ENCODE results near the gene CASP6. TPM values are rescaled to one million over a fixed set of nuclear protein-coding genes. Genes with fewer than 3 reads are reported as not detected.

Gene CASP6
- polyA plus RNA-seq, 2 donors = 7.2 to 11.2 TPM

DNA sequence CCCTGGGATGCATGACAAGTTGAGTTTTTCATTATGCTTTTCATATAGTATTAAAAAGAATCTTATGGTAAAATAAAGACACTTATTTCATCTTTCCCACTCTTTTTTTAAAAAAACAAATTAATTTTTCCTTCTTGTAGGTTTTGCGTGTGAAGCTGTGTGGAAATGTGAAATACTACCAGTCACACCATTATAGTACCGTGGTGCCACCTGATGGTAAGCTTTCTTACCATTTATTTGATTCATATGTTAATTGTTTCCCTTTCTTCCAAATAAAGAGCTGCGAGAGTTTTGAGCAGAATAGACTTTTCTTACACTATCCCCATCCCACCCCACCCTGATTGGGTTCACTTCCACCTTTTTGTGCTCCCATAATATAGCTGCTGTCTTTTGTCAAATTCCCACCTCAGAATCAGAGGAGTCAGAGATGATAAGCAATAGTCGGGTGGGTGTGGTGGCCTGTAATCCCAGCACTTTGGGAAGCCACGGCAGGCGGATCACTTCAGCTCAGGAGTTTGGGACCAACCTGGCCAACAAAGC, 44.3 kb downstream of the CASP6 start:
- H3K27ac ChIP-seq (ENCODE audit: low read depth in 2 of 2, low read length in 1 of 2) = no peak overlapping the region
- 81 to 88% methylated on average over 6 of the region's 6 CpGs for WGBS, 2 donors
- H3K4me3 ChIP-seq (ENCODE audit: low read depth in 1 of 2, low read length in 2 of 2) = no peak overlapping the region
- peaks cover 0 to 4% of the 10 kb centered on the region in 2 donors for H3K36me3 ChIP-seq (ENCODE audit: control insufficient read depth in 2 of 2, insufficient read depth in 2 of 2, low read length in 1 of 2)
- no peaks in the 10 kb centered on the region for H3K9me3 ChIP-seq (ENCODE audit: control insufficient read depth in 2 of 2, insufficient read depth in 1 of 2, low read depth in 1 of 2, low read length in 1 of 2)
- H3K4me1 ChIP-seq (ENCODE audit: control insufficient read depth in 2 of 2, insufficient read depth in 2 of 2, low read length in 1 of 2) = no peaks in the 10 kb centered on the region
- no peaks in the 10 kb centered on the region for H3K27me3 ChIP-seq (ENCODE audit: control insufficient read depth in 1 of 2, insufficient read depth in 2 of 2, low read length in 2 of 2)

DNA sequence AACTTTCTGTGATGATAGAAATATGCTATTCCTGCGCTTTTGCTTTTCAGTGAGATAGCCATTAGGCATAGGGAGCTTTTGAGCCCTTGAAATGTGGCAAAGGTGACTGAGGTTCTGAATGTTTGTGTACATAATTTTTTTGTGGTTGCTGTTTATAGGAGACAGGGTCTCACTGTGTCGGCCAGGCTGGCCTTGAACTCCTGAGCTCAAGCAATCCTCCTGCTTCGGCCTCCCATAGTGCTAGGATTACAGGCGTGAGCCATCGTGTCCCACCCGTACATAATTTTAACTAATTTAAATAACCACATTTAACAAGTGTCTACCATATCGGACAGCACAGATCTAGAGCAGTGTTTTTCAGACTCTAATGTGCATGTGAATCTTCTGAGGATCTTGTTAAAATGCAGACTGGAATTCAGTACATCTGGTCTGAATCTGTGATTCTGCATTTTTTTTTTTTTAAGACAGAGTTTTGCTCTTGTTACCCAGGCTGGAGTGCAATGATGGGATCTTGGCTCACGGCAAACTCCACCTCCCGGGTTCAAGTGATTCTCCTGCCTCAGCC, 45.3 kb downstream of the CASP6 start:
- Histone ChIP-seq H3K4me3 (ENCODE audit: low read depth in 1 of 2, low read length in 2 of 2) (no peak overlapping the region), H3K27ac (ENCODE audit: low read depth in 2 of 2, low read length in 1 of 2) (no peak overlapping the region), H3K27me3 (ENCODE audit: control insufficient read depth in 1 of 2, insufficient read depth in 2 of 2, low read length in 2 of 2) (no peaks in the 10 kb centered on the region), H3K4me1 (ENCODE audit: control insufficient read depth in 2 of 2, insufficient read depth in 2 of 2, low read length in 1 of 2) (no peaks in the 10 kb centered on the region), H3K36me3 (ENCODE audit: control insufficient read depth in 2 of 2, insufficient read depth in 2 of 2, low read length in 1 of 2) (no peaks in the 10 kb centered on the region), H3K9me3 (ENCODE audit: control insufficient read depth in 2 of 2, insufficient read depth in 1 of 2, low read depth in 1 of 2, low read length in 1 of 2) (no peaks in the 10 kb centered on the region)
- 96% methylated on average over 9 of the region's 9 CpGs for WGBS, 2 donors

DNA sequence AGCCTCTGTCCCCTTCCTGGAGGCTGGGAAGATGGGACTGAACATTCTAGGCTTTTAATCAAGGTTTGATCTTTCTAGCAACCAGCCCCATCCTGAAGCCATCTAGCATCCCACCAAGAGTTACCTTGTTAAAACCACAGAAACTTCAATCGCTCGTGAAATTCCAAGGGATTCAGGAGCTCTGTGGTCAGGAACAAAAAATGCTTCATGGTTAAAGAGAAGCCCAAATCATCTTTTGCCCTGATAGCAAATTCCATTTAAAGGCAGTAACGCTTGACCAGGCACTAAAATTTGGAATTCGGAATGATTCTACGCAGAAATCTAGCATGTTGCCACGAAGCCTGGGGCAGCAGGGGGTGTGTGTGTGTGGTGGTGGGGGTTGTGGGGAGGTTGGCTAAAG, 47.8 kb downstream of the CASP6 start:
- no peaks in the 10 kb centered on the region for H3K9me3 ChIP-seq (ENCODE audit: control insufficient read depth in 2 of 2, insufficient read depth in 1 of 2, low read depth in 1 of 2, low read length in 1 of 2)
- H3K36me3 ChIP-seq (ENCODE audit: control insufficient read depth in 2 of 2, insufficient read depth in 2 of 2, low read length in 1 of 2) = no peaks in the 10 kb centered on the region
- WGBS, 2 donors = 74 to 76% methylated on average over 6 of the region's 6 CpGs
- no peaks in the 10 kb centered on the region for H3K27me3 ChIP-seq (ENCODE audit: control insufficient read depth in 1 of 2, insufficient read depth in 2 of 2, low read length in 2 of 2)
- no peaks in the 10 kb centered on the region for H3K4me1 ChIP-seq (ENCODE audit: control insufficient read depth in 2 of 2, insufficient read depth in 2 of 2, low read length in 1 of 2)
- no peak overlapping the region for H3K4me3 ChIP-seq (ENCODE audit: low read depth in 1 of 2, low read length in 2 of 2)
- H3K27ac ChIP-seq (ENCODE audit: low read depth in 2 of 2, low read length in 1 of 2) = no peak overlapping the region

DNA sequence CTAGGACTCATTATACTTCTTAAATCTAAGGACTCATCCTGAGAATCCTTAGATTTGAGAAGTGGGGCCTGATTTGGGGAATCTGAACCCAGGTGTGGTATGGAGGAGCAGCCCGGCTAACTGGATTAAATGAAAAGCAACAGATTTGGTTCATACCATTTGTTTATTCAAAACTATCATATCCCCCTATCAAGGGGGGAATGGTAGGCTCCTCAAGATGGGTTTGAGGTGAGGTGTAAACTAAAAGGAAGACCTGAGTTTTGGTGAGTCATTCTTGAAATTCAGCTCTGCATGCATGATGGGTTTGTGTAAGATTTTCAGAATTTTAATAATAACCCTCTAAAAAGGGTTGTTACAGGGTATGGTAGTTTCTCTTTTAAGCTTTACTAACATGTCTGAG, 53.4 kb downstream of the CASP6 start:
- no peaks in the 10 kb centered on the region for H3K36me3 ChIP-seq (ENCODE audit: control insufficient read depth in 2 of 2, insufficient read depth in 2 of 2, low read length in 1 of 2)
- H3K4me3 ChIP-seq (ENCODE audit: low read depth in 1 of 2, low read length in 2 of 2) = no peak overlapping the region
- 88 to 89% methylated on average over 1 of the region's 1 CpG for WGBS, 2 donors
- no peaks in the 10 kb centered on the region for H3K27me3 ChIP-seq (ENCODE audit: control insufficient read depth in 1 of 2, insufficient read depth in 2 of 2, low read length in 2 of 2)
- H3K27ac ChIP-seq (ENCODE audit: low read depth in 2 of 2, low read length in 1 of 2) = no peak overlapping the region
- H3K4me1 ChIP-seq (ENCODE audit: control insufficient read depth in 2 of 2, insufficient read depth in 2 of 2, low read length in 1 of 2) = no peaks in the 10 kb centered on the region
- no peaks in the 10 kb centered on the region for H3K9me3 ChIP-seq (ENCODE audit: control insufficient read depth in 2 of 2, insufficient read depth in 1 of 2, low read depth in 1 of 2, low read length in 1 of 2)

DNA sequence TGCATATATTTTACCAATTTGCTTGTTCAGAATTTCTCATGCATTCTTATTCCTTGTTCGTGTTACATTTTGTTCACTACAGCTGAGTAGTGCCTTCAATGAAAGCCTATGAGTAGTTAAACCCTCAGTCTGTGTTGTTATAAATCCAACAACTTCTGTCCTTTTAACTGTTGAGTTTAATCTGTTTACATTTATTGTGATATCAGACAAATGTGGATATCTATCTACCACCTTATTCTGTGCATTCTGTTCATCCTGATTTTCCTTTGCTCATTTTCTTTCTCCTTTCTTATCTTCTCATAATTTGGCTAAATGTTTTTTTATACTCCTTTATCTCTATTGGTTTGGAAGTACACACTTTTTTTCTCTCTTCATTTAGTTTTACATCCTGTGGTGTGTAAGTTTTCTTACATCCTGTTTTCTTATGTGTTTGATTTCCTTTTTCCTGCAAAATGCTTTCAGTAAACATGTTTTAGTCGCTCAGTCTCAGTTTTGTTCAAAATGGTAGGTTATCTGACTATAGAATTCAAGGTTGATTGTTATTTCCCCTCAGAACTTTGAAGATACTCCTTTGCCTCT, 54.2 kb downstream of the CASP6 start:
- H3K27ac ChIP-seq (ENCODE audit: low read depth in 2 of 2, low read length in 1 of 2) = no peak overlapping the region
- WGBS, 2 donors = 77 to 82% methylated on average over 2 of the region's 2 CpGs
- H3K4me1 ChIP-seq (ENCODE audit: control insufficient read depth in 2 of 2, insufficient read depth in 2 of 2, low read length in 1 of 2) = no peaks in the 10 kb centered on the region
- no peaks in the 10 kb centered on the region for H3K36me3 ChIP-seq (ENCODE audit: control insufficient read depth in 2 of 2, insufficient read depth in 2 of 2, low read length in 1 of 2)
- no peaks in the 10 kb centered on the region for H3K9me3 ChIP-seq (ENCODE audit: control insufficient read depth in 2 of 2, insufficient read depth in 1 of 2, low read depth in 1 of 2, low read length in 1 of 2)
- H3K27me3 ChIP-seq (ENCODE audit: control insufficient read depth in 1 of 2, insufficient read depth in 2 of 2, low read length in 2 of 2) = no peaks in the 10 kb centered on the region
- no peak overlapping the region for H3K4me3 ChIP-seq (ENCODE audit: low read depth in 1 of 2, low read length in 2 of 2)

DNA sequence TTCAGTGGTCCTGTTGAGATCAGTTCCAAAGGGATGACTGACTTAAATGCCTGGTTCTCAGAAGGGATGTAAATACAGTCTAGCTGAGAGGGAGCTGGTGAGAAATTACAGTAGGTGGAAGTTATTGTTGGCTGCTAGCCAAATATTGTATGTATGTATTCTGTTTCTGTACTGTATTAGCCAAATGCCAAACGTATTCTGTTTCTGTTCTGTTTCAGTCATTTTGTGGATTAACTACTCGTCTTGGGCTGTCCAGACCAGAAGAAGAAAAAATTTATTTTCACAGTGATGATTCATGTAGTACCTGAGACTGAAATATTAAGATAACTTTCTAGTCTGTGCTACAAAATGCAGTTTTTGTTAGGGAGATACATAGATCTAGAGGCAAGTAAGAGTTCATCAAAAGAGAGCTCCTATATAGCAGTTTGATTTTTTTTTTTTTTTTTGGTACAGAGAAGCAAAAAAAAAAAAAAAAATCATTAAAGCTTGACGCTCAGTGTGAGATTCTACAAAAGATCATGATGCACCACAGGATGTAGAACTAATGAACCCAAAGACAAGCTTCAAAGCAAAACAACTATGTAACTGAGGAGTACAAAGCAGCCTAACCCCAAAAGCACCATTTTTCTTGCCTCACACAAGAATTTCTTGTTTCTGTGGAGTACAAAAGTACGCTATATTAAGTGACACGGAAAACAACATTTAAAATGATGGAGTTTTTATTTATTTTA, 54.8 kb downstream of the CASP6 start:
- Histone ChIP-seq H3K4me1 (ENCODE audit: control insufficient read depth in 2 of 2, insufficient read depth in 2 of 2, low read length in 1 of 2) (no peaks in the 10 kb centered on the region), H3K27me3 (ENCODE audit: control insufficient read depth in 1 of 2, insufficient read depth in 2 of 2, low read length in 2 of 2) (no peaks in the 10 kb centered on the region), H3K4me3 (ENCODE audit: low read depth in 1 of 2, low read length in 2 of 2) (no peak overlapping the region), H3K36me3 (ENCODE audit: control insufficient read depth in 2 of 2, insufficient read depth in 2 of 2, low read length in 1 of 2) (no peaks in the 10 kb centered on the region), H3K27ac (ENCODE audit: low read depth in 2 of 2, low read length in 1 of 2) (no peak overlapping the region), H3K9me3 (ENCODE audit: control insufficient read depth in 2 of 2, insufficient read depth in 1 of 2, low read depth in 1 of 2, low read length in 1 of 2) (no peaks in the 10 kb centered on the region)
- 60 to 63% methylated on average over 5 of the region's 5 CpGs for WGBS, 2 donors

DNA sequence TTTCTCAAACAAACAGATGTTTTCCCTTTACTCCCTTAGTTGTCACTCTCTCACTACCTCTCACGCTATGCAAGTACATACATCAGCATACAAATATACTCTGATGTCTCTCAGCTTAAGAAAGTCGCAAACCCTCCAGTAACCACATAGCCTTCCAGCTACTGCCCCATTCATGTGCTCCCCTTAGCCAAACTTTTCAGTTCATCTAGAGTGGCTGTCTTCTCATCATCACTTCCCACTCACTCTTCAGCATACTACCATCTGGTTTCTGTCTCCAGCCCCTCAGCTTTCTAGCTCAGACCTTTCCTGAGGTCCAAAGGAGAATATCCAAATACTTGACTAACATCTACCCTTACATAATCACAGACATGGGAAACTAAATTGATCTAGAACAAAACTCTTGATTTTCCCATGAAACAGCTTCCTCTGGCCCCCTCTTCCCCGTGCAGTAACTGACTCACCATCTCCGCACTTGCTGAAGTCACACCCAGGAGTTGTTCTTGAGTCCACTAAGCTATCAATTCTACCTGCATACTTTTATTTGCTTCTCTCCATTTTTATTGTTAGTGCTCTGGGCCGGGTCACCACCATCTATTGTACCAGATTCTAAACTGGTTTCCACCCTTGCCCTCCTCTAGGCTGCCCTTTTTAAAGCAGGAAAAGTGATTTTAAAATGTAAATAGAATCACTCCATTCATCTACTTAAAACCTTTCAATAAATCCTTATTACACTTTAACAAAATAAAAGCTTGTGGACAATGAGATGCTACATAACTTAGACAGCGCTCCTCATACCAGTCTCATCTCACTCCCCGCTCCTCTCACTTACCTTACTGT, 57.2 kb downstream of the CASP6 start:
- H3K4me1 ChIP-seq (ENCODE audit: control insufficient read depth in 2 of 2, insufficient read depth in 2 of 2, low read length in 1 of 2) = no peaks in the 10 kb centered on the region
- H3K27ac ChIP-seq (ENCODE audit: low read depth in 2 of 2, low read length in 1 of 2) = no peak overlapping the region
- 82 to 86% methylated on average over 7 of the region's 7 CpGs for WGBS, 2 donors
- no peak overlapping the region for H3K4me3 ChIP-seq (ENCODE audit: low read depth in 1 of 2, low read length in 2 of 2)
- no peaks in the 10 kb centered on the region for H3K27me3 ChIP-seq (ENCODE audit: control insufficient read depth in 1 of 2, insufficient read depth in 2 of 2, low read length in 2 of 2)
- H3K9me3 ChIP-seq (ENCODE audit: control insufficient read depth in 2 of 2, insufficient read depth in 1 of 2, low read depth in 1 of 2, low read length in 1 of 2) = no peaks in the 10 kb centered on the region
- H3K36me3 ChIP-seq (ENCODE audit: control insufficient read depth in 2 of 2, insufficient read depth in 2 of 2, low read length in 1 of 2) = no peaks in the 10 kb centered on the region

DNA sequence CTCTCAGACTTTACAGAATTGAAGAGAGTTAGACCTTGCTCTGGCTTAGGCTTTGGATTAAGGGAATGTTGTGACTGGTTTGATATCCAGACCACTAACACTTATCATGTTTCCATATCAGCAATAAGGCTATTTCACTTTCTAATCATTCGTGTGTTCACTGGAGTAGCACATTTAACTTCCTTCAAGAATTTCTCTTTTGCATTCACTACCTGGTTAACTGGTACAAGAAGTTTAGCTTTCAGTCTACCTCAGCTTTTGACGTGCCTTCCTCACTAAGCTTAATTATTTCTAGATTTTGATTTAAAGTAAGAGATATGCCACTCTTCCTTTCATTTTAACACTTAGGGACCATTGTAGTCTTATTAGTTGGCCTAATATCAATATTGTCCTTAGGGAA, 62.6 kb downstream of the CASP6 start:
- H3K4me3 ChIP-seq (ENCODE audit: low read depth in 1 of 2, low read length in 2 of 2) = no peak overlapping the region
- no peaks in the 10 kb centered on the region for H3K9me3 ChIP-seq (ENCODE audit: control insufficient read depth in 2 of 2, insufficient read depth in 1 of 2, low read depth in 1 of 2, low read length in 1 of 2)
- H3K4me1 ChIP-seq (ENCODE audit: control insufficient read depth in 2 of 2, insufficient read depth in 2 of 2, low read length in 1 of 2) = no peaks in the 10 kb centered on the region
- WGBS, 2 donors = 79 to 87% methylated on average over 2 of the region's 2 CpGs
- no peaks in the 10 kb centered on the region for H3K27me3 ChIP-seq (ENCODE audit: control insufficient read depth in 1 of 2, insufficient read depth in 2 of 2, low read length in 2 of 2)
- H3K27ac ChIP-seq (ENCODE audit: low read depth in 2 of 2, low read length in 1 of 2) = no peak overlapping the region
- no peaks in the 10 kb centered on the region for H3K36me3 ChIP-seq (ENCODE audit: control insufficient read depth in 2 of 2, insufficient read depth in 2 of 2, low read length in 1 of 2)

All from esophagus (tissue), 2 donors.